Endothelial cell of umbilical vein (primary cell): Measurements from ENCODE around the gene DHX35. TPM values are rescaled to one million over a fixed set of nuclear protein-coding genes. Genes with fewer than 3 reads are reported as not detected.

Experiments
- BruUV-seq: library from RNA; stranded (reverse); fragments of 400-500 nt; replicated peaks from 2 replicates; lab custom pipeline; 2021; lab: Mats Ljungman, UMichigan
- CTCF ChIA-PET: fragments of 300-600, 350-600 bp; sonication (Branson Sonifier 250); formaldehyde crosslinking; loops from one replicate; lab custom pipeline; 2021; ENCODE audit warnings: antibody characterized with exemption, inconsistent platforms; lab: Charles Lee
- POLR2A ChIA-PET: fragments of 300-600, 350-600 bp; sonication (Branson Sonifier 250); formaldehyde crosslinking; loops from one replicate; lab custom pipeline; 2021; ENCODE audit warnings: antibody characterized with exemption, inconsistent platforms; lab: Charles Lee
- DNase-seq: peaks from one replicate; pipeline ENCODE4 v3.0.0-alpha.2; 2011; ENCODE audit warnings: low read depth, low spot score
- FAIRE-seq: peaks from 2 replicates; lab custom pipeline; 2011; peaks lifted over from hg19 to GRCh38; lab: Jason Lieb, UNC
- H2AFZ ChIP-seq: 2 replicates; pipeline ENCODE4 v1.6.0; 2012; ENCODE audit warnings: low read depth, low read length, control low read depth, inconsistent platforms
- H3K27ac ChIP-seq: 2 replicates; pipeline ENCODE4 v1.5.1; 2011; ENCODE audit warnings: low read depth, mild to moderate bottlenecking, control low read depth, low read length, moderate library complexity; ENCODE audit not compliant: insufficient read depth
- H3K27me3 ChIP-seq, 2 experiments: 2 replicates each; pipeline versions ENCODE4 v1.6.0 to v1.6.1; 2011; ENCODE audit warnings: low read length in 2 of 2, mixed read lengths in 1 of 2; ENCODE audit not compliant: control insufficient read depth in 2 of 2, insufficient read depth in 2 of 2
- H3K36me3 ChIP-seq, 2 experiments: 2 replicates in 1 of 2; 3 replicates in 1 of 2; pipeline ENCODE4 v1.5.1; 2011; ENCODE audit warnings: low read length in 2 of 2, mild to moderate bottlenecking in 1 of 2, moderate library complexity in 1 of 2; ENCODE audit not compliant: control insufficient read depth in 2 of 2, insufficient read depth in 2 of 2; ENCODE audit errors: extremely low read depth in 1 of 2
- H3K4me1 ChIP-seq: 3 replicates; pipeline ENCODE4 v1.5.1; 2011; ENCODE audit warnings: mild to moderate bottlenecking, low read length; ENCODE audit not compliant: control insufficient read depth, insufficient read depth; ENCODE audit errors: extremely low read depth
- H3K4me2 ChIP-seq: 2 replicates; pipeline ENCODE4 v1.6.1; 2011; ENCODE audit warnings: low read length, control low read depth, mixed read lengths; ENCODE audit not compliant: insufficient read depth
- H3K4me3 ChIP-seq, 3 experiments: fragments of 200-600 bp in 1 of 3; sonication (generic), shearing (Covaris generic) in 1 of 3; replicated peaks in 1 of 3; 2 replicates each; pipeline ENCODE4 v1.5.1; 2011 to 2016; ENCODE audit warnings: control low read depth in 3 of 3, low read length in 3 of 3, mild to moderate bottlenecking in 2 of 3, inconsistent platforms in 1 of 3, low read depth in 1 of 3, moderate library complexity in 1 of 3; ENCODE audit not compliant: insufficient read depth in 1 of 3
- H3K79me2 ChIP-seq: 2 replicates; pipeline ENCODE4 v1.6.0; 2012; ENCODE audit warnings: low read length, inconsistent platforms; ENCODE audit not compliant: control insufficient read depth, insufficient read depth
- H3K9ac ChIP-seq: replicated peaks from 2 replicates; pipeline ENCODE3; 2011; ENCODE audit warnings: low read length, control low read depth; ENCODE audit not compliant: insufficient read depth; ENCODE audit errors: extremely low read depth
- H3K9me1 ChIP-seq: replicated peaks from 3 replicates; pipeline ENCODE4 v1.6.0; 2011; ENCODE audit warnings: mild to moderate bottlenecking, low read length; ENCODE audit not compliant: control insufficient read depth, insufficient read depth; ENCODE audit errors: extremely low read depth
- H3K9me3 ChIP-seq: replicated peaks from 2 replicates; pipeline ENCODE4 v1.5.1; 2012; ENCODE audit warnings: low read length, inconsistent platforms; ENCODE audit not compliant: control insufficient read depth, insufficient read depth
- H4K20me1 ChIP-seq: replicated peaks from 2 replicates; pipeline ENCODE3; 2011; ENCODE audit warnings: mild to moderate bottlenecking, low read length; ENCODE audit not compliant: control insufficient read depth, insufficient read depth; ENCODE audit errors: extremely low read depth
- EZH2 ChIP-seq: IDR thresholded peaks from 2 replicates; pipeline ENCODE4 v1.6.1; 2012; ENCODE audit warnings: borderline replicate concordance, low read depth, mild to moderate bottlenecking, moderate library complexity, low read length, inconsistent platforms; ENCODE audit not compliant: severe bottlenecking
- FOS ChIP-seq: IDR thresholded peaks from 2 replicates; pipeline ENCODE4 v1.6.1; 2011; ENCODE audit warnings: mild to moderate bottlenecking, low read length, moderate library complexity, borderline replicate concordance; ENCODE audit not compliant: insufficient read depth
- GATA2 ChIP-seq: IDR thresholded peaks from 2 replicates; pipeline ENCODE4 v1.7.0; 2011; ENCODE audit warnings: low read depth, mild to moderate bottlenecking, moderate library complexity, mixed read lengths, low read length; ENCODE audit not compliant: insufficient read length, insufficient read depth
- JUN ChIP-seq: IDR thresholded peaks from 2 replicates; pipeline ENCODE4 v1.6.1; 2011; ENCODE audit warnings: borderline replicate concordance, low read depth; ENCODE audit not compliant: insufficient read length, insufficient read depth
- MYC ChIP-seq: IDR thresholded peaks from one replicate; pipeline ENCODE4 v1.6.1; 2011; ENCODE audit warnings: mild to moderate bottlenecking, low read depth, low read length
- POLR2A ChIP-seq: IDR thresholded peaks from 2 replicates; pipeline ENCODE4 v1.6.1; 2012; ENCODE audit warnings: low read depth, mild to moderate bottlenecking, control low read depth, low read length
- POLR2AphosphoS5 ChIP-seq: IDR thresholded peaks from 2 replicates; pipeline ENCODE4 v1.6.1; 2012; ENCODE audit warnings: low read depth, mild to moderate bottlenecking, control low read depth, low read length, moderate library complexity; ENCODE audit not compliant: insufficient read depth
- dilution Hi-C: fragments of 300-500 bp; cut with MboI; formaldehyde crosslinking; loops from one replicate; pipeline ENCODE4 v1.15.0; 2019; ENCODE audit warnings: low sequenced_read_pairs; ENCODE audit not compliant: extremely low pct_ligation_motif_present
- intact Hi-C: fragments of 100-400 bp; cut with micrococcal nuclease; formaldehyde crosslinking; loops from one replicate; pipeline ENCODE4 v1.10.0; 2022
- polyA plus RNA-seq, 4 experiments: library from polyadenylated mRNA; depleted of rRNA in 3 of 4; stranded (reverse) in 3 of 4; unstranded in 1 of 4; fragments of >200 nt; gene quantifications; 2 replicates each; pipeline versions ENCODE4 v1.2.1 to v1.2.3, GENCODE V29; 2011 to 2012; ENCODE audit warnings: missing spikeins in 1 of 4
- total RNA-seq: library from RNA; stranded (reverse); gene quantifications from 2 replicates; pipeline ENCODE4 v1.2.3, GENCODE V29; 2021
- TF ChIP-seq, protein P1 (sequence below): IDR thresholded peaks from 2 replicates; pipeline ENCODE4 v1.6.1; 2011; ENCODE audit not compliant: insufficient read depth, insufficient read length
- TF ChIP-seq, protein P2 (sequence below), 2 donors: IDR thresholded peaks; 1 replicate in 1 of 2; 2 replicates in 1 of 2; pipeline ENCODE4 v1.5.1; 2011; ENCODE audit warnings: low read length in 2 of 2, mild to moderate bottlenecking in 2 of 2, moderate library complexity in 2 of 2, control low read depth in 1 of 2, inconsistent platforms in 1 of 2, low read depth in 1 of 2; ENCODE audit not compliant: insufficient read depth in 1 of 2; ENCODE audit errors: extremely low read depth in 1 of 2

Gene DHX35
- total and polyA plus RNA-seq, 2 donors (not counting 3 experiments of a cell fraction or from before 2014, with no cell fraction given), result 10.0 to 13.0 TPM

DNA sequence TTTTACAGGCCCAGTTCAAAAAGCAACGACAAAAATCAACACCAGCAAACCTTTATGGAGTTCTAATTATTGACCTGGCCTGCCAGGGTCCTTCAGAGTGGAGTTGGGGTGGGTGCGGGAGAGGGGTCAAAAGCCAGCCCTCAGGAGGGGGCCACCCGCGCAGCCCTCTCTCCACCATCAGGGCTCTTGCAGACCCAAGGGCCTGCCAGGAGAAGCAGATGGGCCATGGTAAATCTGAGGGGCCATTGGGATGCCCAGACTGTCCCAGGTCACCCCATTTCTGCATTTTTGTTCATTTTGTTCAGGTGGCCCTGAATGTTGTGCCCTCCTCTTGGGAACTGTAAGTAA, 88.4 kb downstream of the DHX35 start:
- Histone ChIP-seq H3K4me2 (peak overlapping the region; percentile 23), H3K9ac (no peak overlapping the region), H3K4me3 (no peak overlapping the region), H2AFZ (peak overlapping the region; percentile 42), H3K9me3 (no peaks in the 10 kb centered on the region), H3K79me2 (no peaks in the 10 kb centered on the region), H3K36me3 (no peaks in the 10 kb centered on the region), H3K27ac (no peak overlapping the region), H3K4me1 (peaks cover 3% of the 10 kb centered on the region), H3K27me3 (no peaks in the 10 kb centered on the region), H3K9me1 (no peaks in the 10 kb centered on the region), H4K20me1 (no peaks in the 10 kb centered on the region)
- ChIA-PET CTCF (interaction anchor here (0.6 to 5.3 kb wide), 30 partner anchors 9 to 1915 kb away, joined by 3 to 143 read pairs (median 5); partner anchors contain the start of genes DHX35, FAM83D and MAFB), POLR2A (no interaction called here)
- intact Hi-C loops (loop anchor here (1.0 to 2.0 kb wide), 3 partner anchors 31 to 219 kb away; no protein-coding TSS in a partner anchor), dilution Hi-C loops (no loop called here)
- no TSS peak for BruUV-seq
- no peak for FAIRE-seq
- no peak for DNase-seq
- TF ChIP-seq POLR2AphosphoS5, result no peak
- TF ChIP-seq EZH2, result no peak
- no peak for TF ChIP-seq FOS
- TF ChIP-seq MYC, result no peak
- TF ChIP-seq, protein P1, sequence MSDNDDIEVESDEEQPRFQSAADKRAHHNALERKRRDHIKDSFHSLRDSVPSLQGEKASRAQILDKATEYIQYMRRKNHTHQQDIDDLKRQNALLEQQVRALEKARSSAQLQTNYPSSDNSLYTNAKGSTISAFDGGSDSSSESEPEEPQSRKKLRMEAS, result no peak
- TF ChIP-seq JUN, result no peak
- TF ChIP-seq POLR2A, result no peak
- TF ChIP-seq GATA2, result no peak
- TF ChIP-seq, protein P2, sequence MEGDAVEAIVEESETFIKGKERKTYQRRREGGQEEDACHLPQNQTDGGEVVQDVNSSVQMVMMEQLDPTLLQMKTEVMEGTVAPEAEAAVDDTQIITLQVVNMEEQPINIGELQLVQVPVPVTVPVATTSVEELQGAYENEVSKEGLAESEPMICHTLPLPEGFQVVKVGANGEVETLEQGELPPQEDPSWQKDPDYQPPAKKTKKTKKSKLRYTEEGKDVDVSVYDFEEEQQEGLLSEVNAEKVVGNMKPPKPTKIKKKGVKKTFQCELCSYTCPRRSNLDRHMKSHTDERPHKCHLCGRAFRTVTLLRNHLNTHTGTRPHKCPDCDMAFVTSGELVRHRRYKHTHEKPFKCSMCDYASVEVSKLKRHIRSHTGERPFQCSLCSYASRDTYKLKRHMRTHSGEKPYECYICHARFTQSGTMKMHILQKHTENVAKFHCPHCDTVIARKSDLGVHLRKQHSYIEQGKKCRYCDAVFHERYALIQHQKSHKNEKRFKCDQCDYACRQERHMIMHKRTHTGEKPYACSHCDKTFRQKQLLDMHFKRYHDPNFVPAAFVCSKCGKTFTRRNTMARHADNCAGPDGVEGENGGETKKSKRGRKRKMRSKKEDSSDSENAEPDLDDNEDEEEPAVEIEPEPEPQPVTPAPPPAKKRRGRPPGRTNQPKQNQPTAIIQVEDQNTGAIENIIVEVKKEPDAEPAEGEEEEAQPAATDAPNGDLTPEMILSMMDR (IDR thresholded peaks at IDR 0.05; ENCODE audit: extremely low read depth in 1 of 2, insufficient read depth in 1 of 2, low read depth in 1 of 2, low read length in 2 of 2), result no peak
